LNCAP (cell line): ENCODE measurements around the gene ASTL.

Source experiments
- CTCF ChIP-seq: fragments of 450-650 bp; IDR thresholded peaks from 2 replicates; pipeline ENCODE4 v1.5.1; 2017; ENCODE audit warnings: mild to moderate bottlenecking

Gene ASTL

GRCh38 chr2:96098900-96099590, 39.3 kb downstream of the ASTL start:
- TF ChIP-seq CTCF = no peak

GRCh38 chr2:96097951-96098823, 40.1 kb downstream of the ASTL start:
- no peak for TF ChIP-seq CTCF

- TF ChIP-seq CTCF = no peak
These were observed 40.9 kb downstream of the ASTL start for GRCh38 chr2:96097441-96097840.

GRCh38 chr2:96095116-96095636, 43.1 kb downstream of the ASTL start:
- no peak for TF ChIP-seq CTCF

GRCh38 chr2:96093528-96093927, 44.8 kb downstream of the ASTL start:
- no peak for TF ChIP-seq CTCF

- no peak for TF ChIP-seq CTCF
These were observed 45.4 kb downstream of the ASTL start for GRCh38 chr2:96092951-96093350.

- no peak for TF ChIP-seq CTCF
These were observed 45.8 kb downstream of the ASTL start for GRCh38 chr2:96092573-96092877.
